IMR-90 (cell line): ENCODE results near the gene ETFA.

Experiments
- BHLHE40 ChIP-seq: fragments of 150-350 bp; IDR thresholded peaks from 2 replicates; pipeline ENCODE4 v1.6.1; 2016; ENCODE audit warnings: mild to moderate bottlenecking, low read depth, low read length
- CEBPB ChIP-seq: IDR thresholded peaks from 2 replicates; pipeline ENCODE4 v1.6.1; 2012; ENCODE audit warnings: low read depth, low read length, improper control_type of control experiment
- CHD1 ChIP-seq: IDR thresholded peaks from 2 replicates; pipeline ENCODE4 v1.6.1; 2012; ENCODE audit warnings: low read depth, low read length, improper control_type of control experiment
- MAFK ChIP-seq: IDR thresholded peaks from 2 replicates; pipeline ENCODE4 v1.6.1; 2012; ENCODE audit warnings: low read depth, low read length, improper control_type of control experiment
- MXI1 ChIP-seq: IDR thresholded peaks from 2 replicates; pipeline ENCODE4 v1.6.1; 2012; ENCODE audit warnings: low read depth, mild to moderate bottlenecking, low read length, moderate library complexity, borderline replicate concordance
- POLR2A ChIP-seq: IDR thresholded peaks from 2 replicates; pipeline ENCODE4 v1.6.1; 2012; ENCODE audit warnings: mild to moderate bottlenecking, low read depth, low read length
- RAD21 ChIP-seq: IDR thresholded peaks from 2 replicates; pipeline ENCODE4 v1.6.1; 2012; ENCODE audit warnings: low read length, improper control_type of control experiment
- RCOR1 ChIP-seq: IDR thresholded peaks from 2 replicates; pipeline ENCODE4 v1.6.1; 2012; ENCODE audit warnings: mild to moderate bottlenecking, low read length, improper control_type of control experiment; ENCODE audit not compliant: insufficient replicate concordance
- RFX5 ChIP-seq: IDR thresholded peaks from 2 replicates; pipeline ENCODE4 v1.8.0; 2012; ENCODE audit warnings: low read depth, mild to moderate bottlenecking, low read length, moderate library complexity
- SMC3 ChIP-seq: fragments of 150-350 bp; IDR thresholded peaks from 2 replicates; pipeline ENCODE4 v1.6.1; 2016; ENCODE audit warnings: low read depth, mild to moderate bottlenecking, antibody characterized with exemption, low read length, moderate library complexity
- TF ChIP-seq, protein P1 (sequence below): conservative IDR thresholded peaks from 2 replicates; pipeline ENCODE4 v1.5.1; 2012; ENCODE audit warnings: mild to moderate bottlenecking, low read depth, low read length, improper control_type of control experiment

- TF ChIP-seq RAD21 = no peak
- no peak for TF ChIP-seq RFX5
- no peak for TF ChIP-seq CHD1
- no peak for TF ChIP-seq RCOR1
- no peak for TF ChIP-seq CEBPB
- no peak for TF ChIP-seq POLR2A
- TF ChIP-seq MAFK = no peak
- TF ChIP-seq, protein P1, sequence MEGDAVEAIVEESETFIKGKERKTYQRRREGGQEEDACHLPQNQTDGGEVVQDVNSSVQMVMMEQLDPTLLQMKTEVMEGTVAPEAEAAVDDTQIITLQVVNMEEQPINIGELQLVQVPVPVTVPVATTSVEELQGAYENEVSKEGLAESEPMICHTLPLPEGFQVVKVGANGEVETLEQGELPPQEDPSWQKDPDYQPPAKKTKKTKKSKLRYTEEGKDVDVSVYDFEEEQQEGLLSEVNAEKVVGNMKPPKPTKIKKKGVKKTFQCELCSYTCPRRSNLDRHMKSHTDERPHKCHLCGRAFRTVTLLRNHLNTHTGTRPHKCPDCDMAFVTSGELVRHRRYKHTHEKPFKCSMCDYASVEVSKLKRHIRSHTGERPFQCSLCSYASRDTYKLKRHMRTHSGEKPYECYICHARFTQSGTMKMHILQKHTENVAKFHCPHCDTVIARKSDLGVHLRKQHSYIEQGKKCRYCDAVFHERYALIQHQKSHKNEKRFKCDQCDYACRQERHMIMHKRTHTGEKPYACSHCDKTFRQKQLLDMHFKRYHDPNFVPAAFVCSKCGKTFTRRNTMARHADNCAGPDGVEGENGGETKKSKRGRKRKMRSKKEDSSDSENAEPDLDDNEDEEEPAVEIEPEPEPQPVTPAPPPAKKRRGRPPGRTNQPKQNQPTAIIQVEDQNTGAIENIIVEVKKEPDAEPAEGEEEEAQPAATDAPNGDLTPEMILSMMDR = no peak
- TF ChIP-seq BHLHE40 = no peak
- no peak for TF ChIP-seq SMC3
- TF ChIP-seq MXI1 = no peak
These were observed 66.1 kb downstream of the ETFA start for GRCh38 chr15:76245072-76245610.
